Keratinocyte (primary cell): ENCODE measurements around the gene SLC12A3. TPM values are rescaled to one million over a fixed set of nuclear protein-coding genes. Genes with fewer than 3 reads are reported as not detected.

Experiments used
- DNase-seq: peaks from one replicate; pipeline ENCODE4 v3.0.0-alpha.2; 2011; ENCODE audit warnings: low read depth, missing footprints, low spot score
- FAIRE-seq: peaks from 2 replicates; lab custom pipeline; 2011; peaks lifted over from hg19 to GRCh38; lab: Jason Lieb, UNC
- H2AFZ ChIP-seq: 2 replicates; pipeline ENCODE4 v1.6.0; 2012; ENCODE audit warnings: low read length, control low read depth, inconsistent platforms; ENCODE audit not compliant: control insufficient read depth
- H3K27ac ChIP-seq: 2 replicates; pipeline ENCODE4 v1.5.1; 2011; ENCODE audit warnings: low read length; ENCODE audit not compliant: control insufficient read depth, insufficient read depth
- H3K27me3 ChIP-seq: 3 replicates; pipeline ENCODE4 v1.6.0; 2011; ENCODE audit warnings: low read length; ENCODE audit not compliant: control insufficient read depth, insufficient read depth; ENCODE audit errors: extremely low read depth
- H3K36me3 ChIP-seq, 2 experiments: 2 replicates in 1 of 2; 3 replicates in 1 of 2; pipeline ENCODE4 v1.5.1; 2011; ENCODE audit warnings: low read length in 2 of 2, mild to moderate bottlenecking in 1 of 2; ENCODE audit not compliant: control insufficient read depth in 2 of 2, insufficient read depth in 2 of 2; ENCODE audit errors: extremely low read depth in 1 of 2
- H3K4me1 ChIP-seq: 3 replicates; pipeline ENCODE4 v1.5.1; 2011; ENCODE audit warnings: low read length; ENCODE audit not compliant: control insufficient read depth, insufficient read depth; ENCODE audit errors: extremely low read depth
- H3K4me2 ChIP-seq: 3 replicates; pipeline ENCODE4 v1.6.0; 2011; ENCODE audit warnings: low read depth, low read length; ENCODE audit not compliant: control insufficient read depth, insufficient read depth; ENCODE audit errors: extremely low read depth
- H3K4me3 ChIP-seq, 3 experiments: fragments of 200-600 bp in 1 of 3; sonication (generic) in 1 of 3; 2 replicates in 2 of 3; 3 replicates in 1 of 3; pipeline ENCODE4 v1.5.1; 2011 to 2016; ENCODE audit warnings: low read length in 3 of 3, mild to moderate bottlenecking in 3 of 3, control low read depth in 2 of 3, inconsistent platforms in 1 of 3, low read depth in 1 of 3, mixed read lengths in 1 of 3, mixed run types in 1 of 3, moderate library complexity in 1 of 3; ENCODE audit not compliant: control insufficient read depth in 2 of 3, insufficient read depth in 2 of 3; ENCODE audit errors: extremely low read depth in 1 of 3
- H3K79me2 ChIP-seq: 2 replicates; pipeline ENCODE4 v1.6.0; 2012; ENCODE audit warnings: low read length; ENCODE audit not compliant: control insufficient read depth, insufficient read depth
- H3K9ac ChIP-seq: 3 replicates; pipeline ENCODE4 v1.6.0; 2011; ENCODE audit warnings: low read length; ENCODE audit not compliant: control insufficient read depth, insufficient read depth; ENCODE audit errors: extremely low read depth
- H3K9me1 ChIP-seq: 3 replicates; pipeline ENCODE4 v1.6.0; 2011; ENCODE audit warnings: low read length; ENCODE audit not compliant: control insufficient read depth, insufficient read depth; ENCODE audit errors: extremely low read depth
- H3K9me3 ChIP-seq: 2 replicates; pipeline ENCODE4 v1.5.1; 2012; ENCODE audit warnings: low read depth, low read length; ENCODE audit not compliant: control insufficient read depth
- H4K20me1 ChIP-seq: 3 replicates; pipeline ENCODE4 v1.6.0; 2011; ENCODE audit warnings: low read length; ENCODE audit not compliant: control insufficient read depth, insufficient read depth; ENCODE audit errors: extremely low read depth
- CTCF ChIP-seq, 3 experiments: IDR thresholded peaks in 1 of 3; conservative IDR thresholded peaks in 1 of 3; optimal IDR thresholded peaks in 1 of 3; 2 replicates in 2 of 3; 3 replicates in 1 of 3; pipeline versions ENCODE3 to v1.5.1; 2011; ENCODE audit warnings: low read length in 3 of 3, mild to moderate bottlenecking in 3 of 3, moderate library complexity in 2 of 3, control low read depth in 1 of 3, inconsistent platforms in 1 of 3; ENCODE audit not compliant: insufficient read depth in 2 of 3; ENCODE audit errors: extremely low read depth in 1 of 3
- EZH2 ChIP-seq: IDR thresholded peaks from one replicate; pipeline ENCODE4 v1.6.1; 2012; ENCODE audit warnings: inconsistent platforms, mild to moderate bottlenecking, low read length, moderate library complexity
- dilution Hi-C: fragments of 300-500 bp; cut with MboI; formaldehyde crosslinking; loops from one replicate; pipeline ENCODE4 v1.7.0; 2020; ENCODE audit warnings: low sequenced_read_pairs; ENCODE audit not compliant: extremely low pct_ligation_motif_present
- polyA plus RNA-seq, 5 experiments: library from polyadenylated mRNA; depleted of rRNA in 3 of 5; stranded (reverse) in 3 of 5; stranded (forward) in 1 of 5; unstranded in 1 of 5; fragments of >200 nt; gene quantifications; 1 replicate in 1 of 5; 2 replicates in 3 of 5; 3 replicates in 1 of 5; pipeline versions ENCODE4 v1.2.1 to v1.2.3, GENCODE V29; 2011 to 2012; ENCODE audit warnings: missing spikeins in 2 of 5, low read depth in 1 of 5, low replicate concordance in 1 of 5

SLC12A3 gene
- polyA plus RNA-seq, 1 donor (not counting 4 experiments of a cell fraction or from before 2014, with no cell fraction given), result not detected

- DNase-seq, result no peak
- no peaks in the 10 kb centered on the region for H3K79me2 ChIP-seq
- H3K36me3 ChIP-seq, result peaks cover 20 to 45% of the 10 kb centered on the region in 2 experiments
- H3K9ac ChIP-seq, result no peak overlapping the region
- peak; percentile 77 for FAIRE-seq
- no peak overlapping the region for H3K4me2 ChIP-seq
- H3K9me3 ChIP-seq, result no peaks in the 10 kb centered on the region
- H3K4me1 ChIP-seq, result no peaks in the 10 kb centered on the region
- H3K9me1 ChIP-seq, result no peaks in the 10 kb centered on the region
- H3K27me3 ChIP-seq, result no peaks in the 10 kb centered on the region
- no peak overlapping the region for H3K4me3 ChIP-seq
- dilution Hi-C loops, result no loop called here
- H4K20me1 ChIP-seq, result peaks cover 14% of the 10 kb centered on the region
- TF ChIP-seq EZH2 (no peak), CTCF (optimal IDR thresholded peaks at IDR 0.05 in 1 of 3, IDR thresholded peaks at IDR 0.05 in 1 of 3, conservative IDR thresholded peaks at IDR 0.05 in 1 of 3; ENCODE audit: extremely low read depth in 1 of 3, insufficient read depth in 2 of 3, low read length in 3 of 3) (no peak)
- no peak overlapping the region for H2AFZ ChIP-seq
- H3K27ac ChIP-seq, result peak overlapping the region; percentile 2
Observed at GRCh38 chr16:56944954-56945839, 80.2 kb downstream of the SLC12A3 start.

DNA sequence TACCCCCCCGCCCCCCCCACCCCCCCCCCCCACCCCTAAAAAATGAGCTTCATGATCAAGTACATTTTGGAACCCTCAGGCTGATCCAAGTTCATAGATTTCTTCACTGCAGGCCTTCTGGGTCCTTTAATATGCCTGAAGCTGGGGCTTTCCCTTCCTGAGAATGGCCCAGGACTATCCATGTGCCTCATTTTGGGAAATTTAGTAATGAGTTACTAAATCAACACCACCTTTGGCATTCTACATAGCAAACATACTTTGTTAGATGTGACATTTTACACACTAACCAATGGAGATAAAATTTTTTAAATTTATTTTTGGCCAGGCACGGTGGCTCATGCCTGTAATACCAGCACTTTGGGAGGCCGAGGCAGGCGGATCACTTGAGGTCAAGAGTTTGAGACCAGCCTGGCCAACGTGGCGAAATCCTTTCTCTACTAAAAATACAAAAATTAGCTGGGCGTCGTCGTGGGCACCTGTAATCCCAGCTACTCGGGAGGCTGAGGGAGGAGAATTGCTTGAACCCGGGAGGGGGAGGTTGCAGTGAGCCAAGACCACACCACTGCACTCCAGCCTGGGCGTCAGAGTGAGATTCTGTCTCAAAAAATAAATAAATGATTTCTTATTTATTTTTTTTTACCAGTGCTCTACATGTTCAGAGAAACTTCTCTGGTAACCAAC is 81.0 kb downstream of the SLC12A3 start:
- H3K4me3 ChIP-seq, result no peak overlapping the region
- H3K9me3 ChIP-seq, result no peaks in the 10 kb centered on the region
- no peak overlapping the region for H3K27ac ChIP-seq
- H3K79me2 ChIP-seq, result no peaks in the 10 kb centered on the region
- H3K36me3 ChIP-seq, result peaks cover 19 to 42% of the 10 kb centered on the region in 2 experiments
- FAIRE-seq (no peak), DNase-seq (no peak)
- H3K4me1 ChIP-seq, result no peaks in the 10 kb centered on the region
- no peak overlapping the region for H3K4me2 ChIP-seq
- no peaks in the 10 kb centered on the region for H3K9me1 ChIP-seq
- H3K9ac ChIP-seq, result no peak overlapping the region
- no peak for TF ChIP-seq EZH2
- TF ChIP-seq CTCF (optimal IDR thresholded peaks at IDR 0.05 in 1 of 3, IDR thresholded peaks at IDR 0.05 in 1 of 3, conservative IDR thresholded peaks at IDR 0.05 in 1 of 3; ENCODE audit: extremely low read depth in 1 of 3, insufficient read depth in 2 of 3, low read length in 3 of 3), result no peak
- H2AFZ ChIP-seq, result no peak overlapping the region
- H3K27me3 ChIP-seq, result no peaks in the 10 kb centered on the region
- peaks cover 13% of the 10 kb centered on the region for H4K20me1 ChIP-seq
- dilution Hi-C loops, result no loop called here
